ENCODE results near the gene BUB3. TPM values are rescaled to one million over a fixed set of nuclear protein-coding genes. Genes with fewer than 3 reads are reported as not detected.

Gene BUB3
- total RNA-seq, 1 donor from 2014 or later, result 93.2 TPM

DNA sequence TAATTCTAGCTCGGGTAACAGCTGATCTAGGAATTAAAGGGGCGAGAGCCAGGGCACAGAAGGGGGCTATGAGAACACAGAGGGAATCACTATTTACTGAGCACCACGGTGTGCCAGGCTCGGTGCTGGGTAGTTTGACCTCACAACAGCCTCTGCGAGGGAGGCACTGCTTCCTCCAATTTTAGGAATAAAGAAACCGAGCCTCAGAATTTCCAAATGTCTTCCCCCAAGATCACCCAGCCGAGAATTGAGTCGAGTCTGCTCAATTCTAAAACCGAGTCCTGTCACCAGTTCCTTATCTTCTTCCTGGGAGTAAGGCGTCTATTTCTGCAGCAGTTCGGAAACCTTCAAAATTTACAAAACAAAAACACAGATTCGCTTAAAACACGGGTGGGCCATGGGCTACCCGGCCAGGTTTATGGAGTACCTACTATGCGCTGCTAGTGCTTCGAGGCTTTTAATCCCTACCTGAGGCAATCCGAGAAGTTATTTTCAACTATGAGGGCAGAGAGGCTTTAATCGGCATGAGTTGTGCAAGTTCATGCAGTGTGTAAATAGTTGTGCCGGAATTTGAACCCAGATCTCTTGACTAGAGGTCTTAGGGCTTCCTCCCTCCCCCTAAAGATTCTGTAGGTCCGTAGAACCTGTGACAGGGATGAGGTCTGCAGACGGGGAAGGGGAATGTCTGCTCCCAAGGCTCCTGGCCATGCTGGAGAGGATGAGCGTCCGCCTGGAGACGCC is 7.1 kb upstream of the BUB3 start:
- Mint-ChIP-seq H3K4me1 (ENCODE audit: low read depth) (peaks cover 15% of the 10 kb centered on the region), H3K27me3 (peaks cover 82% of the 10 kb centered on the region), H3K27ac (no peak overlapping the region), H3K36me3 (ENCODE audit: insufficient read depth) (no peaks in the 10 kb centered on the region), H3K4me3 (ENCODE audit: low read depth) (peak overlapping the region; percentile 48), H3K9me3 (ENCODE audit: low read depth) (no peaks in the 10 kb centered on the region)
- no peak for DNase-seq (ENCODE audit: low spot score, unreplicated experiment)
- TF ChIP-seq, protein P1, sequence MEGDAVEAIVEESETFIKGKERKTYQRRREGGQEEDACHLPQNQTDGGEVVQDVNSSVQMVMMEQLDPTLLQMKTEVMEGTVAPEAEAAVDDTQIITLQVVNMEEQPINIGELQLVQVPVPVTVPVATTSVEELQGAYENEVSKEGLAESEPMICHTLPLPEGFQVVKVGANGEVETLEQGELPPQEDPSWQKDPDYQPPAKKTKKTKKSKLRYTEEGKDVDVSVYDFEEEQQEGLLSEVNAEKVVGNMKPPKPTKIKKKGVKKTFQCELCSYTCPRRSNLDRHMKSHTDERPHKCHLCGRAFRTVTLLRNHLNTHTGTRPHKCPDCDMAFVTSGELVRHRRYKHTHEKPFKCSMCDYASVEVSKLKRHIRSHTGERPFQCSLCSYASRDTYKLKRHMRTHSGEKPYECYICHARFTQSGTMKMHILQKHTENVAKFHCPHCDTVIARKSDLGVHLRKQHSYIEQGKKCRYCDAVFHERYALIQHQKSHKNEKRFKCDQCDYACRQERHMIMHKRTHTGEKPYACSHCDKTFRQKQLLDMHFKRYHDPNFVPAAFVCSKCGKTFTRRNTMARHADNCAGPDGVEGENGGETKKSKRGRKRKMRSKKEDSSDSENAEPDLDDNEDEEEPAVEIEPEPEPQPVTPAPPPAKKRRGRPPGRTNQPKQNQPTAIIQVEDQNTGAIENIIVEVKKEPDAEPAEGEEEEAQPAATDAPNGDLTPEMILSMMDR (IDR thresholded peaks at IDR 0.05; ENCODE audit: unreplicated experiment), result no peak

DNA sequence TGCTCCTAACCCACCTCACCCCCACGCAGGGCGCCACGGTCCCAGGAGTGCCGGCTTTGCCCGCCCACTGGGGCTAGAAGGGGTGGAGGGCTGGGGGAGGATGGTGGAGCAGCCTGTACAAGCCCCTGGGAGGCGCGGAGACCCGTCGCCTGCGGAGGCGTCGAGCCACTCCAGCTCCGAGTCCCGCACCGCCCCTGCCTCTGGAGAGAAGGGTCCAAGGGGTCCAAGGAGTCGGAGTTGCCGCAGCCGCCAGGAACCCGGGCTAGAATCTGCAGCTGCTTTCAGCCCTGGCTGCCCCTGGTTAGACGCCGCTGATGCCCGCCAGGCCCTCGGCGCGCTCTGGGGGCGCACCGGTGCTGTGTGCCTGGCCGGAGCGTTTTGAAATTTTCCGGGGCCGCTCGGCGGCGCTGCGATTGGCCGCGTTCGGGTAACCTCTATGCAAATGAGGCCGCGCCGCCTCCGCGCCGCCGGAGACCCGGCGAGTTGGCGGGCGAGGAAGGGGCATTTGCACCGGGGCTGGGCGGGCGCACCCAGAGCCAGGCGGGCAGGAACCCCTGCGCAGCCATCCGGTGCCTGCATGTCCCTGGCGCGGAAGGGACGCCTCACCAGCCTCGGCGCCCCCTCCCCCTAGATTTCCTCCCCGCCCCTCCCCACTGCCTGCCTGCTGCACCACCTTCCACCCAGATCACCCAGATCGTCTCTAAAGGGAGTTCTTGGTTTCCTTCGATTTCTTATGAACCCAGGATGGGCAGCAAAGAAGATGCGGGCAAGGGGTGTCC is 6.4 kb upstream of the BUB3 start, which contains the start of gene HMX2:
TSS of gene HMX2 (plus strand) at position 502 of the 779 bp plus-strand sequence. CDS start at position 745, 243 bp downstream.
- Mint-ChIP-seq H3K27ac (peak within 1 kb of the TSS; percentile 50), H3K27me3 (peaks cover 82% of the 10 kb centered on the region), H3K36me3 (ENCODE audit: insufficient read depth) (no peaks in the 10 kb centered on the region), H3K4me1 (ENCODE audit: low read depth) (peaks cover 15% of the 10 kb centered on the region), H3K4me3 (ENCODE audit: low read depth) (peak within 1 kb of the TSS; percentile 48), H3K9me3 (ENCODE audit: low read depth) (no peaks in the 10 kb centered on the region)
- TF ChIP-seq, protein P1 (IDR thresholded peaks at IDR 0.05; ENCODE audit: unreplicated experiment), result no peak
- peak; percentile 26 for DNase-seq (ENCODE audit: low spot score, unreplicated experiment)

DNA sequence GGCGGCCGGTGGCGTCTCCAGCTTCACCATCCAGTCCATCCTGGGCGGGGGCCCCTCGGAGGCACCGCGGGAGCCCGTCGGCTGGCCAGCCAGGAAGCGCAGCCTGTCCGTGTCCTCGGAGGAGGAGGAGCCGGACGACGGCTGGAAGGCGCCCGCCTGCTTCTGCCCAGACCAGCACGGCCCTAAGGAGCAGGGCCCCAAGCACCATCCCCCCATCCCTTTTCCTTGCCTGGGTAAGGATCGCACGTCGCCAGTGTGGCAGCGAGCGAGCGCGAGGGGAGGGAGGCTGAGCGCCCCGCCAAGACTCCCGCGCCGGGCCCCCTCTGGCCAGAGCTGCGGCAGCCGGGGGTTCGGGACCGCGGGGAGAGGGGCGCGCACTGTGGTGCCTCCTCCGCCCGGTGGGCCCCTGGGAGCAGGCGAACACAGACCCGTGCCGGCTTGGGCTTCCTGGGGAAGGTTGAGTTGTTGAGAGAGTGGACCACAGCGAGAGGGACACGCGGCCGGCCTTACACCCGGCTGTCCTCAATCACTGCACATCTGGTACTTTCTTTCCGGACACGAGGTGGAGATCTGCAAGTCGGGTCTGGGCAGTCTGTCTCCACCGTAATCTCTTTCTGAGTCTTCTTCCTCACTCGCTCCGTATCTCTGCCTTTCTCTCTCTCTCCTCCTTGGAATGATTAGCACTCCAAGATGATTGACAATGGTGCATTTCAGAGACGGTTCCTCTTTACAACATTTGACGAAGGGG is 5.6 kb upstream of the BUB3 start:
- H3K9me3 Mint-ChIP-seq (ENCODE audit: low read depth), result no peaks in the 10 kb centered on the region
- H3K27ac Mint-ChIP-seq, result peak overlapping the region; percentile 50
- TF ChIP-seq, protein P1 (IDR thresholded peaks at IDR 0.05; ENCODE audit: unreplicated experiment), result no peak
- H3K27me3 Mint-ChIP-seq, result peaks cover 82% of the 10 kb centered on the region
- no peak for DNase-seq (ENCODE audit: low spot score, unreplicated experiment)
- peak overlapping the region; percentile 3 for H3K4me3 Mint-ChIP-seq (ENCODE audit: low read depth)
- H3K4me1 Mint-ChIP-seq (ENCODE audit: low read depth), result peaks cover 15% of the 10 kb centered on the region
- H3K36me3 Mint-ChIP-seq (ENCODE audit: insufficient read depth), result no peaks in the 10 kb centered on the region

DNA sequence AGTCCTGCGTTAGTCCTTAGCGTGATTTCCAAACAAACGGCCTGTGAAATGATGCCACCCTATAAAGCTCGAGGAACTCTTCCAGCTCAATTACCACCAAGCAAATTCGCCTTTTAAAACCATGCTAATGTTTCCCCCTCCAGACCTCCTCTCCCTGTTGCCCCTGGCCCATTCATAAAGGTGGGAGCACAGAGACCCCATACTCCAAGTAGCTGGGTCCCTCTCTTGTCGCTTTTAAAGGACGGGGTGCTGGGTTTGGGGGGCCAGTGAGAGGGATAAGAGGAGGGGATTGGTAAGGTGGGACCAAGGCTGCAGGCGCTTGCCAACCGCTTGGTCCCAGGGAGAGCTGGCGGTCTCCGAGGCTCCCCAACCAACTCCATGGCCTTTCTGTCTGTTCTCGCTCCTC is 5.0 kb upstream of the BUB3 start:
- Mint-ChIP-seq H3K9me3 (ENCODE audit: low read depth) (no peaks in the 10 kb centered on the region), H3K36me3 (ENCODE audit: insufficient read depth) (no peaks in the 10 kb centered on the region), H3K4me3 (ENCODE audit: low read depth) (peak overlapping the region; percentile 3), H3K4me1 (ENCODE audit: low read depth) (peaks cover 16% of the 10 kb centered on the region), H3K27me3 (peaks cover 79% of the 10 kb centered on the region), H3K27ac (peak overlapping the region; percentile 50)
- TF ChIP-seq, protein P1 (IDR thresholded peaks at IDR 0.05; ENCODE audit: unreplicated experiment), result no peak
- no peak for DNase-seq (ENCODE audit: low spot score, unreplicated experiment)

All from progenitor cell of endocrine pancreas (in vitro differentiated cells).